Lung (tissue), 12 donors: ENCODE data around the gene IRAG1. TPM values are rescaled to one million over a fixed set of nuclear protein-coding genes. Genes with fewer than 3 reads are reported as not detected.

ENCODE experiments used
- ATAC-seq: fragments of 200-7000 bp; cut with Tn5 transposase; one replicate; pipeline ENCODE4 v1.9.1; 2020; ENCODE audit warnings: moderate number of reproducible peaks; ENCODE audit not compliant: insufficient read depth, low FRiP score
- DNase-seq, 3 donors: peaks; one replicate each; pipeline ENCODE4 v3.0.0-alpha.2; 2013 to 2017
- H3K27ac ChIP-seq, 2 donors: one replicate each; pipeline ENCODE4 v1.5.1; 2013; ENCODE audit warnings: mild to moderate bottlenecking in 2 of 2, moderate library complexity in 2 of 2, control low read depth in 1 of 2, inconsistent platforms in 1 of 2, low read depth in 1 of 2, low read length in 1 of 2
- H3K27me3 ChIP-seq, 3 donors: one replicate each; pipeline ENCODE4 v1.5.1; 2013; ENCODE audit warnings: low read length in 2 of 3; ENCODE audit not compliant: control insufficient read depth in 3 of 3, insufficient read depth in 3 of 3
- H3K36me3 ChIP-seq, 4 donors: one replicate each; pipeline ENCODE4 v1.5.1; 2013; ENCODE audit warnings: low read length in 4 of 4, mild to moderate bottlenecking in 1 of 4, moderate library complexity in 1 of 4; ENCODE audit not compliant: control insufficient read depth in 4 of 4, insufficient read depth in 4 of 4
- H3K4me1 ChIP-seq, 5 donors: one replicate each; pipeline ENCODE4 v1.5.1; 2013; ENCODE audit warnings: low read length in 5 of 5, mild to moderate bottlenecking in 2 of 5, moderate library complexity in 1 of 5; ENCODE audit not compliant: control insufficient read depth in 5 of 5, insufficient read depth in 5 of 5
- H3K4me3 ChIP-seq: one replicate; pipeline ENCODE4 v1.5.1; 2013; ENCODE audit warnings: mild to moderate bottlenecking, control low read depth, moderate library complexity
- H3K9ac ChIP-seq, 2 donors: one replicate each; pipeline ENCODE4 v1.5.1; 2013; ENCODE audit warnings: low read length in 2 of 2, control low read depth in 1 of 2; ENCODE audit not compliant: insufficient read depth in 1 of 2
- H3K9me3 ChIP-seq, 4 donors: one replicate each; pipeline ENCODE4 v1.5.1; 2013; ENCODE audit warnings: low read length in 3 of 4, mild to moderate bottlenecking in 1 of 4, moderate library complexity in 1 of 4; ENCODE audit not compliant: control insufficient read depth in 4 of 4, insufficient read depth in 3 of 4
- CTCF ChIP-seq: IDR thresholded peaks from 2 replicates; pipeline ENCODE4 v1.5.1; 2012; ENCODE audit warnings: mild to moderate bottlenecking; ENCODE audit errors: control extremely low read depth, extremely low read depth
- WGBS, 2 donors: extraction: QIAGEN DNeasy Blood & Tissue Kit; methylation state at CpG; one replicate each; pipeline ENCODE4 v1.1.7; 2013; 5-methylcytosine and 5-hydroxymethylcytosine counted together
- polyA plus RNA-seq, 2 donors: library from polyadenylated mRNA; stranded (reverse); fragments of 200-250 nt; gene quantifications; one replicate each; pipeline ENCODE4 v1.2.1, GENCODE V29; 2013
- total RNA-seq, 2 donors: library from RNA; depleted of rRNA in 1 of 2; stranded (reverse); fragments of >200 nt in 1 of 2; gene quantifications; one replicate each; pipeline ENCODE4 v1.2.1, GENCODE V29; 2014 to 2021
- donor health status: control.
- donor health status: control.
- donor health status: Bipolar disorder and iron deficiency.
- donor health status: healthy.
- donor health status: DM: yes; HTN: yes; CAD: no.

The IRAG1 gene
- total and polyA plus RNA-seq, 4 donors = 2.8 to 17.0 (median 13.3) TPM

GRCh38 chr11:10725114-10725906 lies 31.8 kb upstream of the IRAG1 start:
- DNase-seq = no peak
- ATAC-seq = no peak
- Histone ChIP-seq H3K4me3 (no peak overlapping the region), H3K27me3 (no peaks in the 10 kb centered on the region), H3K27ac (no peak overlapping the region), H3K9me3 (no peaks in the 10 kb centered on the region), H3K36me3 (no peaks in the 10 kb centered on the region), H3K9ac (no peak overlapping the region), H3K4me1 (peaks cover 0 to 17% (median 0%) of the 10 kb centered on the region in 5 donors)
- 59 to 77% methylated on average over 9 of the region's 9 CpGs for WGBS, 2 donors
- no peak for TF ChIP-seq CTCF

DNA sequence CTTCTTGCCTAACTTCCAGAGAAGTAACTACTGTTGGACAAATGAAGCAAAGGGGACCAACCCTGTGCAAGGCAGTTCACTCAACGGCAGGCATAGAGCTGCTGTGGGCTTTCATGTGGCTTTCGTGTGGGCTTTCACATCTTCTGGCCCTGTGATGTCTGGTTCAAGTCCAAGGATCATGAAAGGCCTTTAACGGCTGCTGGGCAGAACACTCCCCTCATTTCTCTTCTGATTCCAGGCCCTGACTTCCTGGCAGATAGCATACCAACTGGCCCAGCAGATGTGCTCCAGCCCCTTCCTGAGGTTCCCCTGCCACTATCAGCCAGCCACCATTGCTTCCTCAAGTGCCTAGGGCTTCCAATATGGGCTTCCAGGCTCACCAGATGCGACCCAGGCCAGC lies 28.8 kb upstream of the IRAG1 start:
- no peak for TF ChIP-seq CTCF
- Histone ChIP-seq H3K27ac (no peak overlapping the region), H3K4me1 (peaks cover 0 to 3% (median 0%) of the 10 kb centered on the region in 5 donors), H3K36me3 (no peaks in the 10 kb centered on the region), H3K9me3 (no peaks in the 10 kb centered on the region), H3K9ac (no peak overlapping the region), H3K27me3 (no peaks in the 10 kb centered on the region), H3K4me3 (no peak overlapping the region)
- 23 to 51% methylated on average over 4 of the region's 4 CpGs for WGBS, 2 donors
- ATAC-seq (no peak), DNase-seq (no peak)

DNA sequence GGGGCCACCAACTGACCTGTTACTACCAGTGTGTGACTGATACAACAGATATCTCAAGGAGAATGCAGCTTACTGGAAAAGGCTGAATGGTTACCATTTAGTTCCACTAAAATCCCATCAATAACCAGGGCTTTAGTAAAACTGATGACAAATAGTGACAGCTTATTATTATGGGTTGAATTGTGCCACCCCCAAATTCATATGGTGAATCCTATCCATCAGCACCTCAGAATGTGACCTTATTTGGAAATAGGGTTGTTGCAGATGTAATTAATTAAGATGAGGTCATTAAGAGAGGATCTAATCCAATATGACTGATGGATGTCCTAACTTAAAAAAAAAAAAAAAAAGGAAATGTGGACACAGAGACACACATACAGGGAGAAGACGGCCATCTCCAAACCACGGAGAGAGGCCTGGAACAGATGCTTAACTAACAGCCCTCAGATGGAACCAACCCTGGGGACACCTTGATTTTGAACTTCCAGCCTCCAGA lies 27.4 kb upstream of the IRAG1 start:
- H3K4me3 ChIP-seq = no peak overlapping the region
- ATAC-seq = no peak
- peaks cover 0 to 5% (median 0%) of the 10 kb centered on the region in 5 donors for H3K4me1 ChIP-seq
- H3K9ac ChIP-seq = no peak overlapping the region
- DNase-seq = no peak
- 80 to 89% methylated on average over 2 of the region's 2 CpGs for WGBS, 2 donors
- no peaks in the 10 kb centered on the region for H3K9me3 ChIP-seq
- no peaks in the 10 kb centered on the region for H3K27me3 ChIP-seq
- H3K36me3 ChIP-seq = no peaks in the 10 kb centered on the region
- H3K27ac ChIP-seq = no peak overlapping the region
- TF ChIP-seq CTCF = no peak
